Stomach smooth muscle (tissue), 2 donors: Measurements from ENCODE around the gene FYCO1.

Source experiments
- H3K27ac ChIP-seq: one replicate; pipeline ENCODE4 v1.7.0; 2013; ENCODE audit warnings: mild to moderate bottlenecking, low read length, inconsistent platforms
- H3K27me3 ChIP-seq, 2 donors: one replicate each; pipeline ENCODE4 v1.7.0; 2013; ENCODE audit warnings: low read length in 2 of 2; ENCODE audit not compliant: insufficient read depth in 2 of 2, control insufficient read depth in 1 of 2
- H3K36me3 ChIP-seq, 2 donors: one replicate each; pipeline ENCODE4 v1.7.0; 2013; ENCODE audit warnings: low read length in 2 of 2; ENCODE audit not compliant: control insufficient read depth in 2 of 2, insufficient read depth in 2 of 2
- H3K4me1 ChIP-seq: one replicate; pipeline ENCODE4 v1.7.0; 2013; ENCODE audit warnings: low read length; ENCODE audit not compliant: control insufficient read depth, insufficient read depth
- H3K4me3 ChIP-seq, 2 donors: one replicate each; pipeline ENCODE4 v1.7.0; 2013; ENCODE audit warnings: low read length in 2 of 2
- H3K9ac ChIP-seq, 2 donors: one replicate each; pipeline ENCODE4 v1.7.0; 2013; ENCODE audit warnings: low read length in 2 of 2, mild to moderate bottlenecking in 1 of 2
- H3K9me3 ChIP-seq, 2 donors: one replicate each; pipeline ENCODE4 v1.7.0; 2013; ENCODE audit warnings: low read length in 2 of 2; ENCODE audit not compliant: control insufficient read depth in 2 of 2
- donor health status: healthy.
- donor health status: Pancreatic carcinoma.

The FYCO1 gene

DNA sequence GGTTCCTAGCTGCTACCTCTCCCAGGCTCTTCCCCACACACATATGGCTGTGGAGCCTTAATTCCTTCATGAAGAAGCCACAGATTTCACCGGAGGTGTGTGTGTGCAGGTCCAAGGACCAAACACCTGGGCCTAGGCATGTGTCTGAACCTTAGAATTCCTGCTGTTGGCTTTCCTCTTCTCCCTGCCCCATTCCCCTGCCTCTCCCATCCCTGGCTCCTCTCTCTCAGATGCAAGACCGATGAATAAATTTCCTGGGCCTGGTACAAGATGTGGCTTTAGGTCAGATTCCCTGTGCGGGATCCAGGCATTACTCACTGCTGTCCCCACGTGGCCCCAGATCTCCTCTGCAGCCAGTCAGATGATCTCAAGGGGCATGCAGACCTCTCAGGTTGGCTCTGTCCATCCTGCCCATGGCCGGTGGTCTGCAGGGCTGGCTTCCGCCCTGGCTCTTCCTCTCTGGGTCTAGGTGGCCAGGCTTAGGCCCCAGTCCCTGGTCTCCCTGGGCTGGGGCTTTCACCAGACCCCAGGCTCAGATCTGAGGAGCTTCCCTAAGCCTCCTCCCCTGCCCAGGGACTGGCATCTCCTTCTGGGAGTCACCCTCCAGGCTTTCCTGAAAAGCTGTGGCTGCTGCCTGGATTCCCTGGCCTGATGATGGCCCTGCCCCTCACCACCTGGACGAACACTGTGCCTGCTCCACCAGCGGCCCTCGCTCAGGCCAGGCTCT is 88.8 kb downstream of the FYCO1 start:
- Histone ChIP-seq H3K27me3 (no peaks in the 10 kb centered on the region), H3K9ac (no peak overlapping the region), H3K27ac (no peak overlapping the region), H3K36me3 (peaks cover 0 to 3% of the 10 kb centered on the region in 2 donors), H3K4me3 (no peak overlapping the region), H3K9me3 (no peaks in the 10 kb centered on the region), H3K4me1 (peaks cover 12% of the 10 kb centered on the region)

DNA sequence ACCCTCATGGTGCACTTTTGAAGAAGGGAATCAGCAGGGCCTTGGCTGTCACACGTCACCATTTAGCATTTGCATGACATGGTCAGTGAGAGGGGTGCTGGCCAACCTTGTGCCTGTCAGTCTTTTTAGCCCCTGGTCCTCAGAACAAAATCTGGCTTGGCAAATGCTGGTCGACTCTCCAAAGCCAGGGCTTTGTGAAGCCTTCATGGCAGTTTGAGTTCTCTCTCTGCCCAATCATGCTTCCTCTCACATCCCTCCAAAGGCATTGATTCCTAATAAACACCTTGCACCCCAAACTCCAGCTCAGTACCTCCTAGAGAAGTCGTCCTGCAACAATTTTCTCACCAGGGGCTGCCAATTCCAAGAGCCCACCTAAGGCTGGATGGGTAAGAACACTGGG is 89.9 kb downstream of the FYCO1 start:
- H3K27ac ChIP-seq, result no peak overlapping the region
- H3K4me1 ChIP-seq, result peaks cover 12% of the 10 kb centered on the region
- peaks cover 0 to 3% of the 10 kb centered on the region in 2 donors for H3K36me3 ChIP-seq
- no peaks in the 10 kb centered on the region for H3K9me3 ChIP-seq
- H3K4me3 ChIP-seq, result no peak overlapping the region
- H3K27me3 ChIP-seq, result no peaks in the 10 kb centered on the region
- H3K9ac ChIP-seq, result no peak overlapping the region

DNA sequence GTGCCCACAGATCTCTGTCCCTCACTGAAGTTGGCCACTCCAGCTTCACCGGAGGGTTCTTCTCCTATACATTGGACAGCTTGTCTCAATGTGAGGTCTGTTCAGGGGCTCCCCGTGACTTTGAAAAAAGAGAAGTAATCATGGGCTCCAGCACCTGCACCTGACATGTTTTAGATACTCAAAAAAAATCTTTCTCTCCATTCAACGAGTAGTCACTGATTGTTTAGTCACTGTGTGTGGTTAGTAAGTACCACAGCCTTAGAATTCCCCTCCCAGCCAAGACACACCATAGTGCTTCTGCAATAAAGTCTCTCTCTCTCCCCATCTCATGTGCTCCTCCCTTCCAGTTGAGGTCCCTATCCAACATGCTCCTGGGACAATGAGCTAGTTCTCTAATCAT is 90.7 kb downstream of the FYCO1 start:
- Histone ChIP-seq H3K27ac (no peak overlapping the region), H3K9ac (no peak overlapping the region), H3K9me3 (no peaks in the 10 kb centered on the region), H3K4me1 (peaks cover 12% of the 10 kb centered on the region), H3K27me3 (no peaks in the 10 kb centered on the region), H3K4me3 (no peak overlapping the region), H3K36me3 (peaks cover 0 to 3% of the 10 kb centered on the region in 2 donors)

DNA sequence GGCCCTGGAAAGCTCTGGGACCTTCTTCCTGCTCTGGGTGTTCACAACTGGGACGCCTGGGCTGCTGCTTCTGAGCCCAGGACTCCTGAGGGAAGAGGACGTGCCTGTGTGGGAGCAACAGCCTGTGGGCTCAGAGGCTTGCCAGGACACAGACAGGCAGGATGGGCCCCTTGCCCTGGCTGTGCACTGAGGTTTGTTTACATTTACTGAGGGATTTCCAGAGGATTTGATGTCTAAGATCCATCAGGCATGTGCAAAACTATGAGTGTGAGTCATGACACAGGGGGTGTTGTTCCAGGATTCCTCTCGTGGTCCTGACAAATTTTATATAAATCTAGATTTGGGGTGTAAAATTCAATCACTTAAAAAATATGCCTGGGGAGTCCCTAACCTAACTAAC is 98.7 kb downstream of the FYCO1 start:
- peaks cover 0 to 2% of the 10 kb centered on the region in 2 donors for H3K9me3 ChIP-seq
- no peaks in the 10 kb centered on the region for H3K36me3 ChIP-seq
- H3K4me1 ChIP-seq, result peaks cover 4% of the 10 kb centered on the region
- no peak overlapping the region for H3K9ac ChIP-seq
- H3K27me3 ChIP-seq, result no peaks in the 10 kb centered on the region
- H3K27ac ChIP-seq, result no peak overlapping the region
- H3K4me3 ChIP-seq, result no peak overlapping the region

DNA sequence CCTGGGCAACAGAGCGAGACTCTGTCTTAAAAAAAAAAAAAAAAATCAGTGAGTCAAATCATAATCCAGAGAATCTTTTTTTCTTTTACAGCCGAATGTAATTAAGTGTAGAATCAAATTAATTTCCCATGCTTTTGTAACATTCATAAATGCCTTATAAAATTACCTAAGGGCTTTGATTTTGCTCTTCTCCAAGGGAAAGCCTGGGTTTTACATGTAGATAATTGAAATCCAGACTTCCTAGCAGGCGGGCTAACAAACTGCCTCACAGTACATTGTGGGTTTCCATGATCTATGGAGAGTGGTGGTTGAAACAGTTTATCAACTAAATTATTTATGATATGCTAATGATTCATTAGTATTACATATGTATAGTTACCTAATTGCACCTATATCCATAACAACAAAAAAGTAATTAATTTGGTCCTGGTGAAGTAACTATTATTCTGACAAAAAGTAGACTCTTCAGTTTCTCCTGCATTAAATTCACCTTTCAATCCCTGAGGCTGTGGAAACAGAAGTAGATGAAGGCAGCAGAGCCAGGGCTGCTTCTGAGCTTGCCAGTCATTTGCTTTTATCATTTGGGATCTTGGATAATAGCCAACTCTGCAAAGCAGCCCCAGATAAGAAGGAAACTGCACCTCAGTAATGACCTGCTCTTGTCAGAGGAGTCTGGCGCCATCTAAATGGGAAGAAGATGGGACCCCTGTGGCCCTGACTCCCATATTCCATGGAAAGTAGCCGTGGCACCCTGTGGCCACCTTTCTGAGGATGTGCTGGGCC is 99.7 kb downstream of the FYCO1 start:
- Histone ChIP-seq H3K4me3 (no peak overlapping the region), H3K4me1 (peaks cover 4% of the 10 kb centered on the region), H3K27ac (no peak overlapping the region), H3K9me3 (peaks cover 0 to 2% of the 10 kb centered on the region in 2 donors), H3K9ac (no peak overlapping the region), H3K36me3 (no peaks in the 10 kb centered on the region), H3K27me3 (no peaks in the 10 kb centered on the region)

DNA sequence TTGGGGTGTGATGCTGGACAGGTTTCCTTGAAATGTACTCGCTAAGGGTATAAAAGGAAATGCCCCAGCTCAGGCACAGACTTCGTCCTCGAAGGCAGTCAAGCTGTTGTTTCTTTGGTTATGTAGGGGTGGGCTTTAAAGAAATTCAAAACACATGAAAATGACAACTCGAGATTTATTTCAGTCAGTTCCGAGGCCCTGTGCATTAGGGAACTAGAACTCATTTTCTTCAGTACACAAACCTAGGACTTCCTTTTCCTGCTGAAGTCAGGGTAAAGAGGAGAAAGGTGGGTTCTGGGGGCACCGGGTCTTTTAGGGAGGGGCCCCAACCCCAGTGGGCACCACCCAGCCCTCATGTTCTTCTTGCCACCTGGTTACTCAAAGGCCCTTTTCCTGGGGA is 101.6 kb downstream of the FYCO1 start:
- Histone ChIP-seq H3K4me1 (peaks cover 4% of the 10 kb centered on the region), H3K4me3 (no peak overlapping the region), H3K36me3 (no peaks in the 10 kb centered on the region), H3K27ac (no peak overlapping the region), H3K27me3 (no peaks in the 10 kb centered on the region), H3K9me3 (peaks cover 0 to 2% of the 10 kb centered on the region in 2 donors), H3K9ac (no peak overlapping the region)

DNA sequence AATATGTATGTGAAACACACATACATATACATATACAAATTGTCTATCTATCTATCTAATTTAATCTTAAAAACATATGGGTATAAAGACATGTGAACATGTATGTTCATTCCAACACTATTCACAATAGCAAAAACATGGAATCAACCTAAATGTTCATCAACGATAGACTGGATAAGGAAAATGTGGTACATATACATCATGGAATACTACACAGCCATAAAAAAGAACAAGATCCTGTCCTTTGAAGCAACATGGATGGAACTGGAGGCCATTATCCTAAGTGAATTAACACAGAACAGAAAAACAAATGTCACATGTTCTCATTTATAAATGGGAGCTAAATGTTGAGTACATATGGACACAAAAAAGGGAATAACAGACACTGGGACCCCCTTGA is 103.5 kb downstream of the FYCO1 start:
- no peak overlapping the region for H3K9ac ChIP-seq
- H3K36me3 ChIP-seq, result no peaks in the 10 kb centered on the region
- H3K4me3 ChIP-seq, result no peak overlapping the region
- H3K27me3 ChIP-seq, result no peaks in the 10 kb centered on the region
- peaks cover 4% of the 10 kb centered on the region for H3K4me1 ChIP-seq
- H3K27ac ChIP-seq, result no peak overlapping the region
- H3K9me3 ChIP-seq, result peaks cover 0 to 2% of the 10 kb centered on the region in 2 donors

DNA sequence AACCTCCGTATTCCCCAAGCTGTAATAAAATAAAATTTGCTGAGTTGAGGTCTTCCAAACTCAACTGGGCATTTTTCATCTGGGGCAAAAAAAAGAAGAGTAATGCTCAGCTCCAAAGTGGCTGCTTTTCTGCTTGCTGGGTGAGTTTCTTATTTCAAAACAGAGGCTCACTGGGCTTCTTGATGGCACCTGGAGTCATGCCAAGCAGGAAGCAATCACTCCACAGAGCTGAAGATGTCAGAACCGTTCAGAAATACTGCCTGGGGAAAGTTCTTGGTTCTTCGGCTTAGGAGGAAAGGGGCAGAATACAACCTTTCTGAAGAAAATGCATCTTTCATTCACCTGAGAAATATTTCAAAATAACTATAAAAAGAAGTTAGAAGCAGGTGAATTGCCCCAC is 105.2 kb downstream of the FYCO1 start:
- Histone ChIP-seq H3K4me3 (no peak overlapping the region), H3K9ac (no peak overlapping the region), H3K27me3 (no peaks in the 10 kb centered on the region), H3K27ac (no peak overlapping the region), H3K4me1 (no peaks in the 10 kb centered on the region), H3K36me3 (no peaks in the 10 kb centered on the region), H3K9me3 (peaks cover 0 to 2% of the 10 kb centered on the region in 2 donors)

DNA sequence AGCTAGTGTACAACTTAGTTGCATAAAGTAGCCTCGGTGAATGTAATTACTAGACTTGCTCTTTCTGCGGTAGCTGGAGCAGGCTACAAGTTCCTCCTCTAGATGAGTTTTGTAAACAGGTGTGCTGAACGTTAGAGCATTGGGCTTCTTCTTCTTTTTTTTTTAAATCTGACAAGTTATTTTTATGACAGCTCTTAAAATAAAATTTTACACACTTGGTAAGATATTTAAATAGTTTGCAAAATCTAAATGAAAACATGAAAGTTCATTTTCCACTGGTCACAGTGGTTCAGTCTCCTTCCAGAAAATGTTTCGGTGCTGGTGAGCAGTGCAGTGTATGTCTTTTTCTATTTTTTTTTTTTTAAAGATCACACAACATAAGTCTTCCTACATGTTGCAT is 106.3 kb downstream of the FYCO1 start:
- H3K9me3 ChIP-seq, result peaks cover 0 to 2% of the 10 kb centered on the region in 2 donors
- no peak overlapping the region for H3K27ac ChIP-seq
- H3K4me1 ChIP-seq, result no peaks in the 10 kb centered on the region
- H3K9ac ChIP-seq, result no peak overlapping the region
- no peaks in the 10 kb centered on the region for H3K36me3 ChIP-seq
- H3K4me3 ChIP-seq, result no peak overlapping the region
- H3K27me3 ChIP-seq, result no peaks in the 10 kb centered on the region

DNA sequence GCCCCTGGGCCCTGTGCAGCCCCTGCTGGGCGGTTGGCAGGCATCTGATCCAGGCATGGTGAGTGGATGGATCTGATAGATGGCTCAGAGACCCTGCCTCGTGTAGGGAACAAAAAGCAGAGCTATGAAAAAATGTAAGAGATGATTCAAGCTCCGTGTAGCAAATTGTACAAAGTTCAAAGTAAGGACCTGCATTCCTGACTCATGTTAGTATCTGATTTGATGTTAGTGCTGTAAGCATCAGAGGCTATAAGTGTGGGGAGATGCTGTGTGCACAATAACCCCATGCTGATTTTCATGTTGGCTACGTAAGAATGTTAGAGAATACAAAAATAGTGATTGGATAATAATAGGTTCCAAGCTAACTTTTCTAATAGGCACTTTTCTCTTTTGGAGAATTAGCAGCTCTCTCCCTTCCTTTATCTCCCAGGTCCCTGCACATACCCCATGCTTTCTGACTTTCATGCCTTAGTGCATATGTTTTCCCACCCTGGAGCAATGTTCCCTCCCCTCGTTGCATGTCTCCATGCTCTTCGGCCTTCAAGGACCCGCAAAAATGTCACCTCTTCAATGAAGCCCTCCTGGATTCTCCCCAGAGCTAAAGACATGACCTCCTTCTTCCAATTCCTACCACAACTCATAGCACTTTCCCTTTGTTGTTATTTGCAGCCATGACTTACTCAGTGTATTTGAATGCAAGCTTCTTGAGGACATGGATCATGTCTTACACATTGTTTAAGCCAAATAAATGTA is 107.7 kb downstream of the FYCO1 start:
- Histone ChIP-seq H3K9me3 (peaks cover 0 to 2% of the 10 kb centered on the region in 2 donors), H3K27ac (no peak overlapping the region), H3K27me3 (no peaks in the 10 kb centered on the region), H3K36me3 (no peaks in the 10 kb centered on the region), H3K9ac (no peak overlapping the region), H3K4me1 (no peaks in the 10 kb centered on the region), H3K4me3 (no peak overlapping the region)
